Prostate gland (tissue), 2 donors: Measurements from ENCODE around the gene ME3. TPM values are rescaled to one million over a fixed set of nuclear protein-coding genes. Genes with fewer than 3 reads are reported as not detected.

Source experiments
- DNase-seq: peaks from one replicate; pipeline ENCODE4 v3.0.0-alpha.2; 2019; ENCODE audit warnings: low spot score
- H3K27ac ChIP-seq, 2 donors: fragments of 200-600 bp; sonication (generic); 2 replicates each; pipeline ENCODE4 v1.5.1; 2017 to 2019
- H3K27me3 ChIP-seq: fragments of 200-600 bp; sonication (generic); replicated peaks from 2 replicates; pipeline ENCODE4 v1.5.1; 2019; ENCODE audit not compliant: insufficient read depth
- H3K36me3 ChIP-seq, 2 donors: fragments of 200-600 bp; sonication (generic); 1 replicate in 1 of 2; 2 replicates in 1 of 2; pipeline versions ENCODE4 v1.5.1 to v1.8.1; 2017 to 2019
- H3K4me1 ChIP-seq: fragments of 200-600 bp; sonication (generic); replicated peaks from 2 replicates; pipeline ENCODE4 v1.5.1; 2019
- H3K4me3 ChIP-seq, 2 donors: fragments of 200-600 bp; sonication (generic); 2 replicates each; pipeline ENCODE4 v1.5.1; 2017 to 2019
- H3K9me3 ChIP-seq: fragments of 200-600 bp; sonication (generic); 2 replicates; pipeline ENCODE4 v1.5.1; 2017
- CTCF ChIP-seq, 4 experiments: fragments of 200-600 bp in 2 of 4; fragments of 450-650 bp in 2 of 4; sonication (generic) in 2 of 4; IDR thresholded peaks; 1 replicate in 3 of 4; 2 replicates in 1 of 4; pipeline ENCODE4 v1.5.1; 2016 to 2019; ENCODE audit warnings: antibody characterized with exemption in 4 of 4, mild to moderate bottlenecking in 2 of 4, moderate library complexity in 2 of 4
- POLR2A ChIP-seq: fragments of 450-650 bp; IDR thresholded peaks from one replicate; pipeline ENCODE4 v1.6.1; 2016; ENCODE audit warnings: antibody characterized with exemption, mild to moderate bottlenecking
- POLR2AphosphoS5 ChIP-seq: sonication (generic); formaldehyde crosslinking; IDR thresholded peaks from one replicate; pipeline ENCODE4 v1.6.1; 2017; ENCODE audit warnings: antibody characterized with exemption
- WGBS: methylation state at CpG from one replicate; pipeline ENCODE4 v1.1.5; 2018; 5-methylcytosine and 5-hydroxymethylcytosine counted together
- intact Hi-C: fragments of 100-400 bp; cut with DNase I; formaldehyde crosslinking; loops from one replicate; pipeline ENCODE4 v1.14.2; 2022
- total RNA-seq, 2 donors: library from RNA; depleted of rRNA; stranded (reverse); fragments of >200 nt; gene quantifications; one replicate each; pipeline ENCODE4 v1.1.0, GENCODE V29; 2016

Gene ME3
- total RNA-seq, 2 donors from 2014 or later, result 31.4 to 107 TPM

GRCh38 chr11:86507249-86507845 is 165.1 kb downstream of the ME3 start:
- Histone ChIP-seq H3K9me3 (no peaks in the 10 kb centered on the region), H3K4me3 (no peak overlapping the region), H3K36me3 (no peaks in the 10 kb centered on the region), H3K4me1 (no peaks in the 10 kb centered on the region), H3K27ac (no peak overlapping the region), H3K27me3 (no peaks in the 10 kb centered on the region)
- intact Hi-C loops, result no loop called here
- 95% methylated on average over 4 of the region's 4 CpGs for WGBS
- no peak for TF ChIP-seq POLR2AphosphoS5
- TF ChIP-seq CTCF (IDR thresholded peaks at IDR 0.05), result no peak
- no peak for TF ChIP-seq POLR2A
- DNase-seq, result no peak

- Histone ChIP-seq H3K9me3 (no peaks in the 10 kb centered on the region), H3K4me1 (no peaks in the 10 kb centered on the region), H3K27me3 (no peaks in the 10 kb centered on the region), H3K36me3 (no peaks in the 10 kb centered on the region), H3K27ac (no peak overlapping the region), H3K4me3 (no peak overlapping the region)
- intact Hi-C loops, result no loop called here
- no peak for DNase-seq
- 98% methylated on average over 3 of the region's 3 CpGs for WGBS
- TF ChIP-seq POLR2AphosphoS5 (no peak), CTCF (IDR thresholded peaks at IDR 0.05) (no peak), POLR2A (no peak)
Observed at GRCh38 chr11:86506235-86506634, 166.2 kb downstream of the ME3 start.

GRCh38 chr11:86503131-86503530 is 169.3 kb downstream of the ME3 start:
- H3K4me1 ChIP-seq, result no peaks in the 10 kb centered on the region
- H3K27ac ChIP-seq, result no peak overlapping the region
- H3K36me3 ChIP-seq, result no peaks in the 10 kb centered on the region
- H3K27me3 ChIP-seq, result no peaks in the 10 kb centered on the region
- no peaks in the 10 kb centered on the region for H3K9me3 ChIP-seq
- intact Hi-C loops, result no loop called here
- no peak for DNase-seq
- no peak overlapping the region for H3K4me3 ChIP-seq
- TF ChIP-seq CTCF (IDR thresholded peaks at IDR 0.05), result no peak
- TF ChIP-seq POLR2AphosphoS5, result no peak
- no peak for TF ChIP-seq POLR2A
- 84% methylated on average over 4 of the region's 4 CpGs for WGBS

GRCh38 chr11:86502137-86502642 is 170.2 kb downstream of the ME3 start:
- Histone ChIP-seq H3K36me3 (no peaks in the 10 kb centered on the region), H3K4me3 (no peak overlapping the region), H3K27me3 (no peaks in the 10 kb centered on the region), H3K4me1 (no peaks in the 10 kb centered on the region), H3K27ac (no peak overlapping the region), H3K9me3 (no peaks in the 10 kb centered on the region)
- intact Hi-C loops, result no loop called here
- 94% methylated on average over 3 of the region's 3 CpGs for WGBS
- no peak for DNase-seq
- TF ChIP-seq POLR2AphosphoS5 (no peak), POLR2A (no peak), CTCF (IDR thresholded peaks at IDR 0.05) (no peak)

GRCh38 chr11:86500500-86501140 is 171.8 kb downstream of the ME3 start:
- intact Hi-C loops, result no loop called here
- TF ChIP-seq POLR2A, result no peak
- no peak for TF ChIP-seq POLR2AphosphoS5
- TF ChIP-seq CTCF (IDR thresholded peaks at IDR 0.05), result no peak
- WGBS, result 79% methylated on average over 3 of the region's 3 CpGs

More at GRCh38 chr11:86500500-86501140, 171.8 kb downstream of the ME3 start:
- Histone ChIP-seq H3K4me1 (no peaks in the 10 kb centered on the region), H3K27ac (no peak overlapping the region), H3K4me3 (no peak overlapping the region), H3K36me3 (no peaks in the 10 kb centered on the region), H3K9me3 (no peaks in the 10 kb centered on the region), H3K27me3 (no peaks in the 10 kb centered on the region)
- DNase-seq, result no peak
